ENCODE measurements around the gene MRPL36. TPM values are rescaled to one million over a fixed set of nuclear protein-coding genes. Genes with fewer than 3 reads are reported as not detected.

Gene MRPL36
- polyA plus RNA-seq, 1 donor (not counting 4 experiments of a cell fraction or from before 2014, with no cell fraction given) = 121 TPM

- TF ChIP-seq CTCF (optimal IDR thresholded peaks at IDR 0.05 in 1 of 3, IDR thresholded peaks at IDR 0.05 in 1 of 3, conservative IDR thresholded peaks at IDR 0.05 in 1 of 3; ENCODE audit: extremely low read depth in 1 of 3, insufficient read depth in 2 of 3, low read length in 3 of 3) (no peak), EZH2 (IDR thresholded peaks at IDR 0.05; ENCODE audit: low read length) (no peak)
- no peak for FAIRE-seq
- H3K79me2 ChIP-seq (ENCODE audit: control insufficient read depth, insufficient read depth, low read length) = no peaks in the 10 kb centered on the region
- H3K9me1 ChIP-seq (ENCODE audit: control insufficient read depth, extremely low read depth, insufficient read depth, low read length) = no peaks in the 10 kb centered on the region
- no peaks in the 10 kb centered on the region for H3K4me1 ChIP-seq (ENCODE audit: control insufficient read depth, extremely low read depth, insufficient read depth, low read length)
- no peaks in the 10 kb centered on the region for H3K9me3 ChIP-seq (ENCODE audit: control insufficient read depth, low read depth, low read length)
- no peak overlapping the region for H2AFZ ChIP-seq (ENCODE audit: control insufficient read depth, low read length)
- no peaks in the 10 kb centered on the region for H4K20me1 ChIP-seq (ENCODE audit: control insufficient read depth, extremely low read depth, insufficient read depth, low read length)
- H3K9ac ChIP-seq (ENCODE audit: control insufficient read depth, extremely low read depth, insufficient read depth, low read length) = no peak overlapping the region
- no peak overlapping the region for H3K4me3 ChIP-seq (ENCODE audit: control insufficient read depth in 2 of 3, extremely low read depth in 1 of 3, insufficient read depth in 2 of 3, low read depth in 1 of 3, low read length in 3 of 3)
- no peaks in the 10 kb centered on the region for H3K27me3 ChIP-seq (ENCODE audit: control insufficient read depth, extremely low read depth, insufficient read depth, low read length)
- DNase-seq (ENCODE audit: low read depth, low spot score) = no peak
- no peak overlapping the region for H3K27ac ChIP-seq (ENCODE audit: control insufficient read depth, insufficient read depth, low read length)
- peaks cover 2 to 10% of the 10 kb centered on the region in 2 experiments for H3K36me3 ChIP-seq (ENCODE audit: control insufficient read depth in 2 of 2, extremely low read depth in 1 of 2, insufficient read depth in 2 of 2, low read length in 2 of 2)
- dilution Hi-C loops (cut with MboI; ENCODE audit: extremely low pct_ligation_motif_present, low sequenced_read_pairs) = no loop called here
- no peak overlapping the region for H3K4me2 ChIP-seq (ENCODE audit: control insufficient read depth, extremely low read depth, insufficient read depth, low read depth, low read length)
Measured at GRCh38 chr5:1826235-1826980, 26.8 kb upstream of the MRPL36 start.

- no peak overlapping the region for H3K4me2 ChIP-seq (ENCODE audit: control insufficient read depth, extremely low read depth, insufficient read depth, low read depth, low read length)
- H3K36me3 ChIP-seq (ENCODE audit: control insufficient read depth in 2 of 2, extremely low read depth in 1 of 2, insufficient read depth in 2 of 2, low read length in 2 of 2) = peaks cover 6 to 13% of the 10 kb centered on the region in 2 experiments
- H2AFZ ChIP-seq (ENCODE audit: control insufficient read depth, low read length) = no peak overlapping the region
- no peak overlapping the region for H3K9ac ChIP-seq (ENCODE audit: control insufficient read depth, extremely low read depth, insufficient read depth, low read length)
- no peaks in the 10 kb centered on the region for H3K9me1 ChIP-seq (ENCODE audit: control insufficient read depth, extremely low read depth, insufficient read depth, low read length)
- dilution Hi-C loops (cut with MboI; ENCODE audit: extremely low pct_ligation_motif_present, low sequenced_read_pairs) = no loop called here
- no peak for FAIRE-seq
- H3K27ac ChIP-seq (ENCODE audit: control insufficient read depth, insufficient read depth, low read length) = no peak overlapping the region
- DNase-seq (ENCODE audit: low read depth, low spot score) = no peak
- H3K4me1 ChIP-seq (ENCODE audit: control insufficient read depth, extremely low read depth, insufficient read depth, low read length) = no peaks in the 10 kb centered on the region
- no peaks in the 10 kb centered on the region for H3K27me3 ChIP-seq (ENCODE audit: control insufficient read depth, extremely low read depth, insufficient read depth, low read length)
- H3K4me3 ChIP-seq (ENCODE audit: control insufficient read depth in 2 of 3, extremely low read depth in 1 of 3, insufficient read depth in 2 of 3, low read depth in 1 of 3, low read length in 3 of 3) = no peak overlapping the region
- no peaks in the 10 kb centered on the region for H4K20me1 ChIP-seq (ENCODE audit: control insufficient read depth, extremely low read depth, insufficient read depth, low read length)
- no peaks in the 10 kb centered on the region for H3K9me3 ChIP-seq (ENCODE audit: control insufficient read depth, low read depth, low read length)
- no peak for TF ChIP-seq EZH2 (IDR thresholded peaks at IDR 0.05; ENCODE audit: low read length)
- TF ChIP-seq CTCF (optimal IDR thresholded peaks at IDR 0.05 in 1 of 3, IDR thresholded peaks at IDR 0.05 in 1 of 3, conservative IDR thresholded peaks at IDR 0.05 in 1 of 3; ENCODE audit: extremely low read depth in 1 of 3, insufficient read depth in 2 of 3, low read length in 3 of 3) = no peak
- no peaks in the 10 kb centered on the region for H3K79me2 ChIP-seq (ENCODE audit: control insufficient read depth, insufficient read depth, low read length)
Measured at GRCh38 chr5:1824903-1825841, 25.5 kb upstream of the MRPL36 start.

All from keratinocyte (primary cell).